HG03575 (cell line): ENCODE measurements around the gene LDLRAD2.

Experiments
- ATAC-seq: cut with Tn5 transposase; IDR thresholded peaks from one replicate; pipeline ENCODE4 v1.9.1; 2021; ENCODE audit not compliant: unreplicated experiment, insufficient number of reproducible peaks, low FRiP score; ENCODE audit errors: extremely low read depth

The LDLRAD2 gene

GRCh38 chr1:21837476-21837875, 25.4 kb downstream of the LDLRAD2 start:
- ATAC-seq, result no peak

- no peak for ATAC-seq
These were observed 26.5 kb downstream of the LDLRAD2 start for GRCh38 chr1:21838359-21839157.

- ATAC-seq, result no peak
These were observed 27.4 kb downstream of the LDLRAD2 start for GRCh38 chr1:21839337-21840037.

- ATAC-seq, result no peak
These were observed 28.9 kb downstream of the LDLRAD2 start for GRCh38 chr1:21840981-21841380.

- ATAC-seq, result no peak
These were observed 29.9 kb downstream of the LDLRAD2 start for GRCh38 chr1:21841852-21842466.

- no peak for ATAC-seq
These were observed 30.6 kb downstream of the LDLRAD2 start for GRCh38 chr1:21842606-21843162.

GRCh38 chr1:21843208-21843607, 31.1 kb downstream of the LDLRAD2 start:
- ATAC-seq, result no peak

GRCh38 chr1:21843996-21844395, 31.9 kb downstream of the LDLRAD2 start:
- ATAC-seq, result no peak

- ATAC-seq, result no peak
These were observed 33.9 kb downstream of the LDLRAD2 start for GRCh38 chr1:21845646-21846641.

- ATAC-seq, result no peak
These were observed 35.4 kb downstream of the LDLRAD2 start for GRCh38 chr1:21847223-21848205.

GRCh38 chr1:21848524-21849174, 36.6 kb downstream of the LDLRAD2 start:
- ATAC-seq, result no peak

GRCh38 chr1:21849909-21850576, 38.0 kb downstream of the LDLRAD2 start:
- no peak for ATAC-seq

GRCh38 chr1:21851430-21852250, 39.6 kb downstream of the LDLRAD2 start:
- ATAC-seq, result no peak

- no peak for ATAC-seq
These were observed 40.4 kb downstream of the LDLRAD2 start for GRCh38 chr1:21852282-21853130.

GRCh38 chr1:21853131-21853427, 41.0 kb downstream of the LDLRAD2 start:
- ATAC-seq, result no peak
